ENCODE data around the gene TBC1D2B. TPM values are rescaled to one million over a fixed set of nuclear protein-coding genes. Genes with fewer than 3 reads are reported as not detected.

The TBC1D2B gene
- polyA plus RNA-seq, 1 donor (not counting 4 experiments of a cell fraction or from before 2014, with no cell fraction given), result 27.0 TPM

- H4K20me1 ChIP-seq (ENCODE audit: control insufficient read depth, extremely low read depth, insufficient read depth, low read length), result no peaks in the 10 kb centered on the region
- no peaks in the 10 kb centered on the region for H3K9me1 ChIP-seq (ENCODE audit: control insufficient read depth, extremely low read depth, insufficient read depth, low read length)
- H3K27ac ChIP-seq (ENCODE audit: control insufficient read depth, insufficient read depth, low read length), result no peak overlapping the region
- H2AFZ ChIP-seq (ENCODE audit: control insufficient read depth, low read length), result no peak overlapping the region
- H3K79me2 ChIP-seq (ENCODE audit: control insufficient read depth, insufficient read depth, low read length), result no peaks in the 10 kb centered on the region
- no peak overlapping the region for H3K9ac ChIP-seq (ENCODE audit: control insufficient read depth, extremely low read depth, insufficient read depth, low read length)
- DNase-seq (ENCODE audit: low read depth, low spot score) (no peak), FAIRE-seq (no peak)
- no peak overlapping the region for H3K4me3 ChIP-seq (ENCODE audit: control insufficient read depth in 2 of 3, extremely low read depth in 1 of 3, insufficient read depth in 2 of 3, low read depth in 1 of 3, low read length in 3 of 3)
- no peaks in the 10 kb centered on the region for H3K4me1 ChIP-seq (ENCODE audit: control insufficient read depth, extremely low read depth, insufficient read depth, low read length)
- no peaks in the 10 kb centered on the region for H3K36me3 ChIP-seq (ENCODE audit: control insufficient read depth in 2 of 2, extremely low read depth in 1 of 2, insufficient read depth in 2 of 2, low read length in 2 of 2)
- H3K4me2 ChIP-seq (ENCODE audit: control insufficient read depth, extremely low read depth, insufficient read depth, low read depth, low read length), result no peak overlapping the region
- no peaks in the 10 kb centered on the region for H3K9me3 ChIP-seq (ENCODE audit: control insufficient read depth, low read depth, low read length)
- no peak for TF ChIP-seq EZH2 (IDR thresholded peaks at IDR 0.05; ENCODE audit: low read length)
- TF ChIP-seq CTCF (optimal IDR thresholded peaks at IDR 0.05 in 1 of 3, IDR thresholded peaks at IDR 0.05 in 1 of 3, conservative IDR thresholded peaks at IDR 0.05 in 1 of 3; ENCODE audit: extremely low read depth in 1 of 3, insufficient read depth in 2 of 3, low read length in 3 of 3), result no peak
- H3K27me3 ChIP-seq (ENCODE audit: control insufficient read depth, extremely low read depth, insufficient read depth, low read length), result no peaks in the 10 kb centered on the region
- dilution Hi-C loops (cut with MboI; ENCODE audit: extremely low pct_ligation_motif_present, low sequenced_read_pairs), result no loop called here
Observed at GRCh38 chr15:77983708-77984445, 93.6 kb downstream of the TBC1D2B start.

- Histone ChIP-seq H4K20me1 (ENCODE audit: control insufficient read depth, extremely low read depth, insufficient read depth, low read length) (no peaks in the 10 kb centered on the region), H3K79me2 (ENCODE audit: control insufficient read depth, insufficient read depth, low read length) (no peaks in the 10 kb centered on the region), H3K9ac (ENCODE audit: control insufficient read depth, extremely low read depth, insufficient read depth, low read length) (no peak overlapping the region), H3K4me1 (ENCODE audit: control insufficient read depth, extremely low read depth, insufficient read depth, low read length) (no peaks in the 10 kb centered on the region), H3K9me1 (ENCODE audit: control insufficient read depth, extremely low read depth, insufficient read depth, low read length) (no peaks in the 10 kb centered on the region), H2AFZ (ENCODE audit: control insufficient read depth, low read length) (no peak overlapping the region), H3K27me3 (ENCODE audit: control insufficient read depth, extremely low read depth, insufficient read depth, low read length) (no peaks in the 10 kb centered on the region), H3K9me3 (ENCODE audit: control insufficient read depth, low read depth, low read length) (no peaks in the 10 kb centered on the region), H3K27ac (ENCODE audit: control insufficient read depth, insufficient read depth, low read length) (no peak overlapping the region), H3K4me2 (ENCODE audit: control insufficient read depth, extremely low read depth, insufficient read depth, low read depth, low read length) (no peak overlapping the region), H3K4me3 (ENCODE audit: control insufficient read depth in 2 of 3, extremely low read depth in 1 of 3, insufficient read depth in 2 of 3, low read depth in 1 of 3, low read length in 3 of 3) (no peak overlapping the region), H3K36me3 (ENCODE audit: control insufficient read depth in 2 of 2, extremely low read depth in 1 of 2, insufficient read depth in 2 of 2, low read length in 2 of 2) (no peaks in the 10 kb centered on the region)
- no peak for DNase-seq (ENCODE audit: low read depth, low spot score)
- dilution Hi-C loops (cut with MboI; ENCODE audit: extremely low pct_ligation_motif_present, low sequenced_read_pairs), result no loop called here
- no peak for FAIRE-seq
- TF ChIP-seq CTCF (optimal IDR thresholded peaks at IDR 0.05 in 1 of 3, IDR thresholded peaks at IDR 0.05 in 1 of 3, conservative IDR thresholded peaks at IDR 0.05 in 1 of 3; ENCODE audit: extremely low read depth in 1 of 3, insufficient read depth in 2 of 3, low read length in 3 of 3) (no peak), EZH2 (IDR thresholded peaks at IDR 0.05; ENCODE audit: low read length) (no peak)
Observed at GRCh38 chr15:77983091-77983707, 94.3 kb downstream of the TBC1D2B start.

Measured in keratinocyte (primary cell).